HG03064 (cell line): ENCODE results near the gene GPR152.
"Not testable (repeated sequence)": the region's sequence is repeated elsewhere in the genome, so short reads cannot be mapped to it uniquely, and the experiment has no call there.

Experiments used
- ATAC-seq: cut with Tn5 transposase; IDR thresholded peaks from one replicate; pipeline ENCODE4 v1.9.1; 2021; ENCODE audit warnings: low read depth; ENCODE audit not compliant: unreplicated experiment

Gene GPR152

DNA sequence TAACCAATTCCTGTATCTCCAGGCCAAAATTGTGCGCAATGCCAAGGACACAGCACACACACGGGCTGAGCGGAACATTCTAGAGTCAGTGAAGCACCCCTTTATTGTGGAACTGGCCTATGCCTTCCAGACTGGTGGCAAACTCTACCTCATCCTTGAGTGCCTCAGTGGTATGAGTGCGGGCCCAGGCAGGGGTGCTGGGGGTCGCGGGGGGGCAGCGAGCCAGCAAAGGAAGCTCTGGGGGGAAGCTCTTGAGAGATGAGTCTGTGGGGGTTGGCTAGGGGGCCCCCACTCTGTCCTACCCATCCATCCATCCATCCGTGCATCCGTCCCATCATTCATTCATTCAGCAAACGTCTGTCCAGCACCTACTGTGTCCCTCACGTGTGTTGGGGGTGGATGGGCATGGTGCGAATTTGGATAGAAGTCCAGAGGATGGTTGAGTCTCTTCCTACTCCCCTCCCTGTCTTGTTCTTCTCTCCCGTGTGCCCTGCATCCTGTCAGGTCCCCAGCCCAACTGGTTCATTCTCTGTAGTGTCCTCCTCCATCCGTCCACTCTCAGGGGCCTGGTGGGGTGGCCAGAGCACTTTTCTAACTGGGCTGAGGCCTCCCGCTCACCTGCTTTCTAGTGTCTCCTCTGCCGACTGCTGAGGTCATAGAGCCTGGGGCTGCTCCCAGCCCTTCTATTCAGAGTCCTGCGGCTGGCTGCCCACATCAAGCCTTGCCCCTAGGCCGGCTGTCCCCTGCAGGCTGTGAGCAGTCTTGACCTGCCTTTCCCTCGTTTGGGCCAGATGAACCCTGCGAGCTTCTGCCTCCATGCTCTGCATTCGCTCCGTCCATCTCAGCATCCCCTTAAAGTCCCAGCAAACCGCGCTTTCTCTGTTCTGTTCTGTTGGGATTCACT lies 20.9 kb downstream of the GPR152 start:
- no peak for ATAC-seq

DNA sequence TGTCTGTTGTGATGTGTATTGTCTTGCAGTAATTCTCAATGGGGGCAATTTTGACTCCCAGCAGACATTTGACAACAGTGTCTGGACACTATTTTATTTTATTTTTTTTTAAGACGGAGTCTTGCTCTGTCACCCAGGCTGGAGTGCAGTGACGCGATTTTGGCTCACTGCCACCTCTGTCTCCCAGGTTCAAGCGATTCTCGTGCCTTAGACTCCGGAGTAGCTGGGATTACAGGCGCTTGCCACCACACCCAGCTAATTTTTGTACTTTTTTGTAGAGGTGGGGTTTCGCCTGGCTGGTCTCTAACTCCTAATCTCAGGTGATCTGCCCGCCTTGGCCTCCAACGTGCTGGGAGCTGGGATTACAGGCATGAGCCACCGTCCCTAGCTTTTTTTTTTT lies 22.8 kb downstream of the GPR152 start:
- ATAC-seq: no peak

DNA sequence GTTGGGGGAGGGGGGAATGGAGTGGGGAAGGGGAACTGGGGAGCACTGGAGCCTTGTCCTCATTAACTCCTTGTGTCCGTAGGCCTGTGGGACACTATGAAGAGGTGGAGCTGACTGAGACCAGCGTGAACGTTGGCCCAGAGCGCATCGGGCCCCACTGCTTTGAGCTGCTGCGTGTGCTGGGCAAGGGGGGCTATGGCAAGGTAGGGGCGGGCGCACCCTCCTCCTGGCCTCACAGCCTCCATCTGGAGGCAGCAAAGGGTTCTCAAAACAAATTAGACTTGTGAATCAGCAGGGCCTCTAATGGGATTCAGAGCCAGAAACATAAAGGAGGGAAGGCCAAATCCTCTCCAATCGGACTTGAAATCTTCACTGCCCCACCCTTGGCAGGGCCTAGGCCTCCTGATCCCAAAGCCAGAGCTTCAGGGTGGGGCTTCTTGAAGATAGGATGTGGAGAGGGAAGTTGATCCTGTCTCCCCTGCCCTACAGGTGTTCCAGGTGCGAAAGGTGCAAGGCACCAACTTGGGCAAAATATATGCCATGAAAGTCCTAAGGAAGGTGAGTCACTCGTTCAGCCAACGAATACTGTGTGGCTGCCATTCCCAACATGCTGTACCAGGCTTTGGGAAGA lies 23.4 kb downstream of the GPR152 start:
- ATAC-seq: no peak

DNA sequence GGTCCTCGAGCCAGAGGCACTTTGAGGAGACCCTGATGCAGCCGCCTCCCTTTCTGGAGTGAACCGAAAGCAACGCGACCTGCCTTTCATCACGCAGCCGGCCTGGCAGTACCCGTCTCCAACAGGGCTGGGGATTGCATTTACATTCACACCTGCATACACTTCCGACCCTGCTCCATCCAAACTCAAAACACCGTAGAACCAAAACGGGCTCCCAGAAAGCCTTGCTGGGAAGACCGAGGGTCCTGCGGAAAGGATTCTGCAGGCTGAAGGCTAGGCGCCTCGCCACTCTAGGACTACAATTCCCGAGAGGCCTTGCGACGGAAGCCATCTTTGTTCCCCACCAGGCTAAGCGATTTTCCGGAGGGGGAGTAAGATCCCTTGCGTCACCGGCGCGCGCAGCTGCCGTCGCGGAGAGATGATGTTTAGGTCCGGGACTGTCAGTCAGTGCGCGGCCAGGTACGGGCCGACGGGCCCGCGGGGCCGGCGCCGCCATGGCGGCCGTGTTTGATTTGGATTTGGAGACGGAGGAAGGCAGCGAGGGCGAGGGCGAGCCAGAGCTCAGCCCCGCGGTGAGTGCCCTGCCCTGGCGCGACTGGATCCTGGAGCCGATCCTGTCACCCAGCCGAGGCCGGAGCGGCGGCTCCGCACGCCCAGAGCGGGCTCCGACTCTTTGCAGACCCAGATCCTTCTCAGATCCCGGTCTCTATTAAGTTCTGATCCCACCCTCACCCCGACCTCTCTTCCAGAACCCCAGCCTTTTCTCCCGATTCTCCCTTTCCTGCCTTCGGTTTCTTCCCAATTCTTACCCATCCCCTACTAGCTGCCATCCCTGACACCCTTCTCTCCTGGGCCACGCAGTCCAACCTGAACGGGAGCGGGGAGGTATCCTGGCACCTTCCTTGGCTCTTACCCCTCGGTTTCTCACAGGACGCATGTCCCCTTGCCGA lies 24.2 kb downstream of the GPR152 start, which contains the start of gene RPS6KB2:
Gene RPS6KB2 (plus strand): TSS at position 443 of the 950 bp plus-strand sequence. CDS start 52 bp downstream, at position 495.
- peak; percentile 53 for ATAC-seq

DNA sequence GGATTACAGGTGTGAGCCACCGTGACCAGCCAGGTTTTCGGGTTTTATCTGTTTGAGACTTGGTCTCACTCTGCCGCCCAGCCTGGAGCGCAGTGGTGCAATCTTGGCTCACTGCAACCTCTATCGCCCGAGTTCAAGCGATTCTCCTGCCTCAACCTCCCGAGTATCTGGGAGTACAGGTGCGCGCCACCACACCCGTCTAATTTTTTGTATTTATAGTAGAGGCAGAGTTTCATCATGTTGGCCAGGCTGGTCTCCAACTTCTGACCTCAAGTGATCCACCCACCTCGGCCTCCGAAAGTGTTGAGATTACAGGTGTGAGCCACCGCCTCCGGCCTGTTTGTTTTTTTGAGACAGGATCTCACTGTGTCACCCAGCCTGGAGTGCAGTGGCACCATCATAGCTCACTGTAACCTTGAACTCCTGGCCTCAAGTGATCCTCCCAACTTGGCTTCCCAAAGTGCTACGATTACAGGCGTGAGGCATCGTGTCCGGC lies 25.1 kb downstream of the GPR152 start:
- ATAC-seq: not testable (repeated sequence)

DNA sequence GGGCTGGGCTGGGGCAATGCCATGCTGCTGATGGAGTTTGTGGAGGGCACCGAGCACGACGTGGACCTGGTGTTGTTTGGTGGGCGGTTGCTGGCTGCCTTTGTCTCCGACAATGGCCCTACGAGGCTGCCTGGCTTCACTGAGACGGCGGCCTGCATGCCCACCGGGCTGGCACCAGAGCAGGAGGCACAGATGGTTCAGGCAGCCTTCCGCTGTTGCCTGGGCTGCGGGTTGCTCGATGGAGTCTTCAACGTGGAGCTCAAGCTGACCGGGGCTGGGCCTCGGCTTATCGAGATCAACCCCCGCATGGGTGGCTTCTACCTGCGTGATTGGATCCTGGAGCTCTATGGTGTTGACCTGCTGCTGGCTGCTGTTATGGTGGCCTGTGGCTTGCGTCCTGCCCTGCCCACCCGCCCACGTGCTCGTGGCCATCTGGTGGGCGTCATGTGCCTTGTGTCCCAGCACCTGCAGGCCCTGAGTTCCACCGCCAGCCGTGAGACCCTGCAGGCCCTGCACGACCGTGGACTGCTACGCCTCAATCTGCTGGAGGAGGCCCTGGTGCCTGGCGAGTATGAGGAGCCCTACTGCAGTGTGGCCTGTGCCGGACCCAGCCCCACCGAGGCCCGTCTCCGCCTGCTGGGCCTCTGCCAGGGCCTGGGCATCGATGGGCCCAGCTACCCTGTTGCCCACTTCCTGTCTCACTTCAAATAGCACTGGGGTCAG lies 28.5 kb downstream of the GPR152 start:
- no peak for ATAC-seq

DNA sequence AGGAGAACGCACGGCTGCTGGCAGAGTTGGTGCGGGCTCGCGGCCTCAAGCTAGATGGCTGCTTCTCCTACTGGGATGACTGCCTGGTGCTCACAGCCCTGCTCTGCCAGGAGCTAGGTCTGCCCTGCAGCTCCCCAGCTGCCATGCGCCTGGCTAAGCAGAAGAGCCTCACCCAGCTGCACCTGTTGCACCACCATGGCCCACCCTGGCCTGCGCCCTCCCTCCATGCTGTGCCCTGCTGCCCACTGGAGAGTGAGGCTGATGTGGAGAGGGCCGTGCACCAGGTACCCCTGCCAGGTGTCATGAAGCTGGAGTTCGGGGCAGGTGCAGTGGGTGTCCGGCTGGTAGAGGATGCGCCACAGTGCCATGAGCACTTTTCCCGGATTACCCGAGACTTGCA lies 29.1 kb downstream of the GPR152 start:
- ATAC-seq: no peak

DNA sequence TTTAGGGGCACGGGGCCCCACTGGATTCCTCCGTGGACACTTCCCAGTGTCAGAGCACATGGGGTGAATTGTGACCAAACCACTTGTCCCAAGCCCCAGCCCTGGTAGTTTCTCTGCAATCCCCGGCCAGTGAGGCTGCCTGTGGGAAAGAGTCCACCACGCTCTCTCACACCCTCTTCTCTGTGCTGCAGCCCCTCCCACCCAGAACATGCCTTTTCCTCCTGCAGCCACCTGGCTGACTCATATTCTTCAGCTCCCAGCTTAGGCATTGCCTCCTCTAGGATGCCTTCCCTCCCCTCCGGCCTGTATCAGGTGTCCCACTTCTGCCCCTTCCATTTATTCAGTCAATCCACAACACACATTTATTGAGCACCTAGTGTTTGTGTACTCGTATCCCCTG lies 29.6 kb downstream of the GPR152 start:
- no peak for ATAC-seq

DNA sequence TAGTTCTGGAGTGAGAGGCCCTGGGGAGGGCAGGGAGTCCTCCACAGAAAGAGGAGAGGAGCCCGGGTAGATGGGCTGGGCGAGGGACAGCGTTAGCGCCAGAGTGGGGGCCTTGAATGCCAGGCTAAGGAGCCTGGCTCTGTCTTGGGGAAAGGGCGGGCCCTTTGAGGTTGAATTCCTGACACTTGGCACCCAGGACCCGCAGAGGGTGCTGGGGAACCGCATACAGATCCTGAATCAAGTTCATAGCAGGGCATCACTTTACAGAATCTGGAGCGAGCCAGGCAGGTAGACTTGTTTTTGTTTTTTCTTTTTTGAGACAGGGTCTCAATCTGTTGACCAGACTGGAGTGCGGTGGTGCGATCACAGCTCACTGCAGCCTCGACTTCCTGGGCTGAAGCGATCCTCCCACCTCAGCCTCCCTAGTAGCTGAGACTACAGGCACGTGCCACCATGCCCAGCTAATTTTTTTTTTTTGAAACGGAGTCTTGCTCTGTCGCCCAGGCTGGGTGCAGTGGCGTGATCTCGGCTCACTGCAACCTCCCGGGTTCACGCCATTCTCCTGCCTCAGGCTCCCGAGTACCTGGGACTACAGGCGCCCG lies 31.0 kb downstream of the GPR152 start:
- ATAC-seq: no peak

DNA sequence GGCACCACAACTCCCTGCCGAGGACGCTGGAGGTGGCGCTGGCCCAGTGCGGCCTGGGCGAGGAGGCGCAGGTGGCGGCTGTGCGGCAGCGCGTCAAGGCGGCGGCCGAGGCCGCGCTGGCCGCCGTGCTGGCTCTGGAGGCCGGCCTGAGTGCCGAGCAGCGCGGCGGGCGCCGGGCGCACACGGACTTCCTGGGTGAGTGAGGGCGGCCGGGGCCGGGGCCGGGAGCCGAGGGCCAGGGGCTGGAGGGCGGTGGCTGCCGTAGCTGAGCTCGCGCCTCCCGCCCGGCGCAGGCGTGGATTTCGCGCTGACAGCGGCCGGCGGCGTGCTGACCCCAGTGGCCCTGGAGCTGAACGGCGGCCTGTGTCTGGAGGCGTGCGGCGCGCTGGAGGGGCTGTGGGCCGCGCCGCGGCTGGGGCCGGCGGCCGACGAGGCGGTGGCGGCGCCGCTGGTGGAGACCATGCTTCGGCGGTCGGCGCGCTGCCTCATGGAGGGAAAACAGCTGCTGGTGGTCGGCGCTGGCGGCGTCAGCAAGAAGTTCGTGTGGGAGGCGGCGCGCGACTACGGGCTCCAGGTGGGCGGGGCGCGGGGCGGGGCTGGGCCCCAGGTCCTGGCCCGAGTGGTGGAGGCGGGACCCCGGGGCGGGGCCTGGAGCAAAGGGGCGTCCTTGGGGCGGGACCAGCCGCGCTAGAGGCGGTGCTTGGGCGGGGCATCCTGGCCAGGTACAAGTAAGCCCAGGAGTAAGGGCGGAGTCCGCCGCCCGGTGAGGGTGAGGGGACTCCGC lies 31.7 kb downstream of the GPR152 start:
- peak; percentile 83 for ATAC-seq

DNA sequence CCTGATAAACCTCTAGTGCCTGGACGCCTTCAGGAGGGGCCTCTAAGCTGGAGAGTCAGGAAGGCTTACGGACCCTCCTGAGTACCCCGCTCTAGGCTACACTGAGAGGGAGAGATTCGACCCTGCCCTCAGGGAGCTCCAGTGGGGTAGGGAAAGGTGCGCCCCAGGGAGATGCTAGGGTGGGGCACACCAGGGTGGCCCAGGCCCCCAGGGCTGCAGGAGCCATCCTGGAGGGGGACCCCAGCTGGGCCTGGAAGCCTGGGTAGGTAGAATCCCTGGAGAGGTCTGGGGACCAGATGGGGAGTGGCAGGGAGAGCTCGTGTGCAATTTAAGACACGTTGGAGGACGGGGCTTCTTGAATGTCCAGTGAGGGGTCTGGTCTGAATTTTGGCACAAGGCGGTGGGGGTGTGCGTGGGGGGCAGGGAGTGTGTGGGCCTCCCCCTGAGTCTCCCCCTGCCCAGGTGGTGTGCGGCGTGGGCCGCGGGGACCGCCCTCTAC lies 32.3 kb downstream of the GPR152 start:
- no peak for ATAC-seq

DNA sequence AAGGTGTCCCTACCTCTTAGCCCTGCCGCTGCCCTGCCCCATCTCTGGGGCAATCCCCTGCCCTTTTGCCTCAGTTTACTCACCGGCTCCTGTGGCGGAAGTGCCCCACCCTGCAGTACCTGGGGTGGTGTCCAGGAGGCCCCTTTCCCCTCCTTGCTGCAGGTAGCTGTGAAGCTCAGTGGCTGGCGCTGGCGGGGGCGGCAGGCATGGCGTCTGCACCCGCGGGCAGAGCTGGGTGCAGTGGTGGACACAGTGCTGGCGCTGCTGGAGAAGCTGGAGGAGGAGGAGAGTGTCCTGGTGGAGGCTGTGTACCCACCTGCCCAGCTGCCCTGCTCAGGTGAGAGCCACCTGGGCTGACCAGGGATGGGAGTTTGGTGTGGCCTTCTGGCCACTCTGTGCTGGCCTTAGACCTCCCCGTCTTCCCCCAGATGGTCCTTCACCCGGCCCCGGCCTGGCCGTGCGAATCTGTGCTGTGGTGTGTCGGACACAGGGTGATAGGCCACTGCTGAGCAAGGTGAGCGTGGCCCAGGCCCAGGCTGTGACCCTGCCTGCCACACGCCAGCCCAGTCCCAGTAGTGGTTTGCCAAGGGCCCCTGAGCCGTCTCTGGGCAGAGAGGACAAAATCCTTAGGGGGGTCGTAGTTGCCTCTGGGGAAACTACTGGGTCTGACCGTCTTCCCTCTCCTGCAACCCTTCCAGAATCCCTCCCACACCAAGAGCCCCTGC lies 33.0 kb downstream of the GPR152 start:
- no peak for ATAC-seq

DNA sequence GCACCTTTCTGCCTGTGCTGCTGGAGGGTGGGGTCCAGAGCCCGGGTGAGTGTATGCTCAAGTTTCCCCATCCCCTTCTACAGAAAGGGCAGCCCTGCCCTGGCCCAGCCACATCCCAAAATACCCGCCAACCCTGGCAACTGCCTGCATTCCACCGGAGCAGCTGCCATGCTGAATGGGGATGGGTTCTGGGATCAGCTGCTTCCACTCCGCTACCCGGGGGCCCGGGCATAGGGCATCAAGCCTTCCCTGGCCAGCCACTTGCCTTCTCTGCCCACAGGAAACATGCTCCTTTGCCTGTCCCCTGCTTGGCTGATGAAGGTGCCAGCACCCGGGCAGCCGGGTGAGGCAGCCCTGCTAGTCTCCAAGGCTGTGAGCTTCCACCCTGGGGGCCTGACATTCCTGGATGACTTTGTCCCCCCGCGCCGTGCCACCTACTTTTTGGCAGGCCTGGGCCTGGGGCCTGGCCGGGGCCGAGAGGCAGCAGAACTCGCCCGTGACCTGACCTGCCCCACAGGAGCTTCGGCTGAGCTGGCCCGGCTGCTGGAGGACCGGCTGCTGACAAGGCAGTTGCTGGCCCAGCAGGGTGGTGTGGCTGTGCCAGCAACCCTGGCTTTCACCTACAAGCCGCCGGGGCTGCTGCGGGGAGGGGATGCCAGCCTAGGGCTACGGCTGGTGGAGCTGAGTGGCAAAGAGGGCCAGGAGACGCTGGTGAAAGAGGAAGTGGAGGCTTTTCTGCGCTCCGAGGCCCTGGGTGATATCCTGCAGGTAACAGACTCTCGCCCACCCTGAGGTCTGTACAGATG lies 33.9 kb downstream of the GPR152 start:
- ATAC-seq: no peak

DNA sequence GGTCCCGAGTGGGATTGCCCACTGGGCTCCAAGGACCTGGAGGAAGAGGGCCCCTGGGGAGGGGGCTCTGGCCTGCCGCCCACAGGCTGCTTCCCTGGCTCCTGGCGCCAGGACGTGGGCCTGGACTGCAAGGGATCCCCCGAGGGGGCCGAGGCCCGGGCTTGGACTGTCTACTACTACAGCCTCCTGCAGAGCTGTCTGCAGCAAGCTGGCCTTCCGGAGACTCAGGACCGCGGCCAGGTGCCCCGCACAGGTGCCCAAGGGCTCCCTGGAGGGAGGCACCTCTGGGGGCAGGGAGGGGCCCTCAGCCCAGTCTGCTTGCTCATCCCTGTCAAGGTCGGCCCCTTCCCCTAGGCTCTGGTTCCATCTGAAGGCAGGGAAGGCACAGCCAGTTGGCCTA lies 35.1 kb downstream of the GPR152 start:
- ATAC-seq: no peak

DNA sequence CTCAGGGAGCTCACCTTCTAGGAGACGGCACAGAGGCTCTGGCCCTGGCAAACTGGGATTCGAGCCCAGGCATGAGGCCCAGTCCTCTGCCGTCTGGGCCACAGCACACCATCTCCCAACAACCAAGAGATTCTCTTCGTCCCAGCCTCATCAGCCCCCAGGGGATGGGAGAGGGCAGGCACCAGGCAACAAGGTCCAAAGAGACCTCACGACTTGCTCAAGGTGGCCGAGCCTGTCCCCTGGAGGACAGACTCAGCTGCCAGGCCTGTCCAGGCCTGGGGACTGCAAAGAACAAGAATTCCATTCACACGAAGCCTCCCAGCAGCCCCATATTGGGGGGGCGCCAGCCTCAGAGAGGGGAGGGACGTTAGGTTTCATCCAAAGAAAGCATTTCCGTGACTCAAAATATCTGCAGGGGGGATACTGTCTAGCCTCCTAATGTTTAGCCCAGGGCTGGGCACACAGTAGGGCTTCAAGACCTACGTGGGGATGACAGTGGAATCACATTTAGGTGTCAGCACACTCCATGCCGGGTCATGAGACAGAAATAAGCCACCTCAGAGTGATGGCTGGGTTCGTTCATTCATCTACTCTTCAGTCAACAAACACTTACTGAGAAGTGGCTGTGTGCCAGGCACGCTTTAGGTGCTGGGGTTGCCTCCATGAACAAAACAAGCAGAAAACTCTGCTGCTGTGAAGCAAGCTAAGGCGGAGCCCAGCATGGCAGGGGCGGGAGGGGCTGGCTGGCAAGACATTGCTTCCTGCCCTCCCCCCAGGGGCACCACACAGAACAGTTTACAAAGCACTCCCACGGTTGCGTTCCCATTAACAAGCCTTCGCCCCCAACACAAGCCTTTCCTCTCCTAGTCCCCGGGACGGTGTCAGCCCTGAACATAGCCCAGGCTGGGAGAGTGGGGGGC lies 35.9 kb downstream of the GPR152 start:
- ATAC-seq: no peak
